HPDE6-E6E7 (cell line): ENCODE results near the gene OR2T3.
"Not testable (repeated sequence)": the region's sequence is repeated elsewhere in the genome, so short reads cannot be mapped to it uniquely, and the experiment has no call there.

Experiments
- DNase-seq: peaks from one replicate; pipeline ENCODE4 v3.0.0; 2011; ENCODE audit warnings: missing footprints; ENCODE audit errors: extremely low spot score

OR2T3 gene

GRCh38 chr1:248473051-248473450 is at the start of gene OR2T3:
OR2T3 (plus strand) TSS chr1:248473351; CDS start chr1:248473351, 0 bp downstream.
- not testable (repeated sequence) for DNase-seq

GRCh38 chr1:248427526-248428191 is 45.5 kb upstream of the OR2T3 start:
- DNase-seq, result not testable (repeated sequence)

GRCh38 chr1:248428192-248428533 is 45.0 kb upstream of the OR2T3 start:
- not testable (repeated sequence) for DNase-seq

- not testable (repeated sequence) for DNase-seq
Measured at GRCh38 chr1:248431683-248432082, 41.5 kb upstream of the OR2T3 start.

- DNase-seq, result not testable (repeated sequence)
Measured at GRCh38 chr1:248432201-248432600, 41.0 kb upstream of the OR2T3 start.

- DNase-seq, result not testable (repeated sequence)
Measured at GRCh38 chr1:248433811-248434415, 39.2 kb upstream of the OR2T3 start.

- not testable (repeated sequence) for DNase-seq
Measured at GRCh38 chr1:248434913-248435312, 38.2 kb upstream of the OR2T3 start.

- not testable (repeated sequence) for DNase-seq
Measured at GRCh38 chr1:248436303-248436702, 36.8 kb upstream of the OR2T3 start.

- not testable (repeated sequence) for DNase-seq
Measured at GRCh38 chr1:248438668-248439067, 34.5 kb upstream of the OR2T3 start.

GRCh38 chr1:248439283-248439682 is 33.9 kb upstream of the OR2T3 start:
- DNase-seq, result not testable (repeated sequence)

- DNase-seq, result not testable (repeated sequence)
Measured at GRCh38 chr1:248442500-248443277, 30.5 kb upstream of the OR2T3 start.

- DNase-seq, result not testable (repeated sequence)
Measured at GRCh38 chr1:248444603-248445002, 28.5 kb upstream of the OR2T3 start.

GRCh38 chr1:248445399-248445798 is 27.8 kb upstream of the OR2T3 start, which contains the start of gene OR2T2:
OR2T2 (plus strand) TSS chr1:248445637; CDS start chr1:248452798, 7,161 bp downstream.
- DNase-seq, result not testable (repeated sequence)

- not testable (repeated sequence) for DNase-seq
Measured at GRCh38 chr1:248448409-248449074, 24.6 kb upstream of the OR2T3 start.

GRCh38 chr1:248449821-248450465 is 23.2 kb upstream of the OR2T3 start:
- not testable (repeated sequence) for DNase-seq

GRCh38 chr1:248450466-248451145 is 22.5 kb upstream of the OR2T3 start:
- DNase-seq, result not testable (repeated sequence)

- not testable (repeated sequence) for DNase-seq
Measured at GRCh38 chr1:248453619-248454018, 19.5 kb upstream of the OR2T3 start.

- not testable (repeated sequence) for DNase-seq
Measured at GRCh38 chr1:248455045-248455444, 18.1 kb upstream of the OR2T3 start.

- DNase-seq, result not testable (repeated sequence)
Measured at GRCh38 chr1:248456635-248457034, 16.5 kb upstream of the OR2T3 start.

- not testable (repeated sequence) for DNase-seq
Measured at GRCh38 chr1:248459117-248459516, 14.0 kb upstream of the OR2T3 start.

GRCh38 chr1:248471154-248471553 is 2.0 kb upstream of the OR2T3 start:
- no peak for DNase-seq
